ENCODE data around the gene PRKN. TPM values are rescaled to one million over a fixed set of nuclear protein-coding genes. Genes with fewer than 3 reads are reported as not detected.

The PRKN gene
- total and polyA plus RNA-seq, 9 of the 15 experiments (the other 6 are each of a cell fraction or from before 2014, with no cell fraction given): 0.03 to 0.96 (median 0.15) TPM; not detected in 2

GRCh38 chr6:162150295-162150694 is 577.3 kb downstream of the PRKN start:
- Histone ChIP-seq H3K4me3 (no peak overlapping the region), H3K79me2 (ENCODE audit: control insufficient read depth, insufficient read depth, low read length) (no peaks in the 10 kb centered on the region), H3K9me1 (ENCODE audit: control insufficient read depth, insufficient read depth, low read length) (no peaks in the 10 kb centered on the region), H4K20me1 (replicated peaks; ENCODE audit: control insufficient read depth, insufficient read depth, low read length) (no peaks in the 10 kb centered on the region), H3K9me3 (replicated peaks; ENCODE audit: control insufficient read depth, insufficient read depth, low read depth, low read length) (no peaks in the 10 kb centered on the region), H3K9ac (ENCODE audit: insufficient read depth in 1 of 2, low read depth in 2 of 2, low read length in 2 of 2) (no peak overlapping the region), H3K4me2 (ENCODE audit: insufficient read depth, low read length) (no peak overlapping the region), H2AFZ (ENCODE audit: low read depth, low read length) (no peak overlapping the region), H3K36me3 (ENCODE audit: control insufficient read depth, insufficient read depth, low read length) (no peaks in the 10 kb centered on the region), H3K4me1 (replicated peaks in 1 of 2; ENCODE audit: control insufficient read depth in 2 of 2, insufficient read depth in 2 of 2, low read length in 2 of 2) (no peaks in the 10 kb centered on the region), H3K27me3 (ENCODE audit: control insufficient read depth in 2 of 2, insufficient read depth in 2 of 2, low read length in 2 of 2) (no peaks in the 10 kb centered on the region), H3K27ac (ENCODE audit: extremely low read depth, low read depth, low read length) (no peak overlapping the region)
- intact Hi-C loops (cut with micrococcal nuclease): no loop called here
- in situ Hi-C loops (cut with MboI): no loop called here
- DNase-seq (ENCODE audit: extremely low read depth in 1 of 4, low spot score in 3 of 4) (no peak), ATAC-seq (no peak), FAIRE-seq (no peak)
- BruUV-seq (replicated peaks): no TSS peak
- WGBS (ENCODE audit: insufficient coverage, low coverage, missing lambda C conversion rate): 0% methylated on average over 7 of the region's 7 CpGs
- TF ChIP-seq SP1 (CRISPR knock-in tag; IDR thresholded peaks at IDR 0.05) (no peak), ZNF764 (CRISPR knock-in tag; IDR thresholded peaks at IDR 0.05; ENCODE audit: low read depth) (no peak), CBFA2T2 (conservative IDR thresholded peaks at IDR 0.05) (no peak), ZNF174 (CRISPR knock-in tag; IDR thresholded peaks at IDR 0.05) (no peak), RBBP5 (IDR thresholded peaks at IDR 0.05; ENCODE audit: borderline replicate concordance, insufficient read depth, low read length, poor library complexity, severe bottlenecking) (no peak), ZBED1 (IDR thresholded peaks at IDR 0.05) (no peak), FOXK2 (conservative IDR thresholded peaks at IDR 0.05 in 1 of 2, IDR thresholded peaks at IDR 0.05 in 1 of 2; ENCODE audit: low read depth in 2 of 2) (no peak), SNRNP70 (optimal IDR thresholded peaks at IDR 0.05; ENCODE audit: low read depth, low read length) (no peak), ZNF655 (CRISPR knock-in tag; IDR thresholded peaks at IDR 0.05) (no peak), ZNF583 (CRISPR knock-in tag; IDR thresholded peaks at IDR 0.05) (no peak), HNRNPUL1 (IDR thresholded peaks at IDR 0.05; ENCODE audit: low read length) (no peak), SIRT6 (IDR thresholded peaks at IDR 0.05; ENCODE audit: low read depth, low read length) (no peak), ZBTB12 (CRISPR knock-in tag; IDR thresholded peaks at IDR 0.05) (no peak), TCFL5 (CRISPR knock-in tag; conservative IDR thresholded peaks at IDR 0.05) (no peak), AFF1 (IDR thresholded peaks at IDR 0.05; ENCODE audit: low read depth in 1 of 2, partially characterized antibody in 2 of 2) (no peak), ZNF699 (CRISPR knock-in tag; IDR thresholded peaks at IDR 0.05; ENCODE audit: insufficient replicate concordance) (no peak)
- POLR2A ChIA-PET: no interaction called here
- CTCF ChIA-PET (ENCODE audit: low intra/inter-chr PET ratio): no interaction called here
